OCI-LY1 (cell line): ENCODE data around the gene RAPGEF5.

Experiments used
- CTCF ChIP-seq: fragments of 200-600 bp; sonication (generic), shearing (Covaris generic); IDR thresholded peaks from 2 replicates; pipeline ENCODE4 v1.5.1; 2017; ENCODE audit warnings: mild to moderate bottlenecking, antibody characterized with exemption, low read length, moderate library complexity, mixed read lengths
- EZH2 ChIP-seq: fragments of 200-600 bp; sonication (generic), shearing (Covaris generic); IDR thresholded peaks from 2 replicates; pipeline ENCODE4 v1.8.0; 2017; ENCODE audit warnings: borderline replicate concordance, mixed run types, mild to moderate bottlenecking, antibody characterized with exemption, low read length, moderate library complexity, mixed read lengths

- TF ChIP-seq EZH2 (no peak), CTCF (no peak)
These were observed 29.9 kb upstream of the RAPGEF5 start for GRCh38 chr7:22386865-22387264.
